ENCODE data around the gene CDH8.

CDH8 gene

DNA sequence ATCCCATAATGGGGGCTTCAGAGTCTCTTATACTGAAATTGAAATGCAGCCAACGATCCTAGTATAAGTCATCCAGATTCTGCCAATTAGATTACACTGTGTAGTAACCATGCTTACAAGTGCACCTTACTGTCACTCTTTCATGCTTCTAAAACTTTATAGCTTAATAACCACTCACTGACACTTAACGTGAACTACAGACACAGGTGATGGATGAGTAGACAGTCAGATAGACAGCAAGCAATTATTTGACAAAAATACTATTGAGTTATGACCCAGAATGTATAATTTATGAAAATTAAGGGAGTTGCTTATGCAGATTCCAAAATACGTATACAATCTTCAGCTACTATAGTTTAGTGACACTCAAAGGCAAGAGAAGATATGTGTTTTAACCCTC, 6.3 kb downstream of the CDH8 start:
- DNase-seq, result no peak

DNA sequence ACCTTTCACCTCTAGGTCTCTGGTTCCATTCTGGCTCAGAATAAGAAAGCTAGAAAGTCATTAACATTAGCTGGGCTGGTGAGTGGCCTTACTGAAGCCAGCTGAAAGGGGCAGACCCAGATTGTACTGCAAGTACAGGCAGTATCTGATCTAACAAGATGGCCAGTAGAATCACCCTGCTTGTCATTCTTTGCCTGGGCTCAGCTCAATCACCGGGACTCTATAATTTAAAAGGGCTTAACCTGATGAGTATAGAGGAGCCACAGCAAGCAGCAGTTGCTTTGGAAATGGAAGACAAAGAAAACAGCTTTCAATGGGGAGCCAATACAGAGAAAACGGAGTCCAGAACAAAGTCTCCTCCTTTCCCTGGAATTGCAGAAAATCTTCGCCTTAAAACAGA, 13.6 kb downstream of the CDH8 start:
- no peak for DNase-seq

DNA sequence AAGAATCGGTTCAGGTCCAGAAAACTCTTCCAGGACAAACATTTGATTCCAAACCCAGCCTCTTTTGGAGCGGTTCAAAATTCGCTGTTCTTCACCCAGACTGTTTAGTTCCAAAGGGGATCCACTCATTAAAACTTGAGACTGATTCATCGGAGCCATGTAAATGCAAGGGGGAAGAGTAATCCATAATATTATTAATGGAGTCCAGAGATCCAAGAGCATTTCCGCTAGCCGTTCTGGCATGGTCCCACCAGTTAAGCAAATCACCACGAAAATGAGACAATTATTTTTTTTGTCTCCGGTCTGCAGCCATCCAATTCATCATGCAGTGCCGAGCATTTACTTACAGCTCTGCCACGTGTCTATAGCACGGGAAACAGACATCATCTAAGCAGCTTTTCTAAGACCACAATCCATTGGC, 15.1 kb downstream of the CDH8 start:
- DNase-seq, result no peak

DNA sequence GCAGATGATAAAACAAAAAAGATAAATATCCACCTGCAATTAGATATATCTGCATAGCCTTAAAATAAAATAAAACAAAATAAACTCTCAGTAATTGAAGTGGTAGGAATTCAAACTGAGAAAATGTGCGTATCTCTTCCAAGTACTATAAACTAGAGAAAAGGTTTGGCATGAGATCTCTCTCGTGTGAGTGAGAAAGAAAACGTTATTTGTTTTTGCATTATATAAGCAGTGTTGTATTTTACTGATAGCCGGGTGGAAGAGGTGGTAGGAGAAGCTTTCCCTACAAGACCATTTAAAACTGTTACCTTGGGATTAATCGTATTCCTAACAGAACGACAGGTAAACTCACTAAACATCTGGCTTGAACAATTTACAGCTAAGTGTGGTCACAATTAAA, 15.6 kb downstream of the CDH8 start:
- no peak for DNase-seq

DNA sequence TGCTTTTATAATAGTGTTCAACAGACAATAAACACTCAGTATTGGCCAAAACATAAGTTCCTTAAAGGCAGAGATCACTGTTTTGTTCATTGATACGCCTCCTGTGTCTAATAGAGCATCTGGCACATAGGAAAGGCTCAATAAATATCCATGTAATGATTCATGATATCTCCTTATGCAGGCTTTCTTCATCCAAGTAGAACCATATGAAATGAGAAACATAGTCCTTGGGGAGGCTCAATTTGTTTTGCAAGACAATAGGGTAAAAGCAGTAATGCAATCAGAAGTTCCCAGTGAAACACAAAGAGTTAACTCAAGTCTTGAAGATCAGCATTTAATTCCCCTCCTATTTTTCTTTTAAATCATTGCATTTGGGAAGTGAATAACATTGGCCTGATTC, 16.4 kb downstream of the CDH8 start:
- no peak for DNase-seq

DNA sequence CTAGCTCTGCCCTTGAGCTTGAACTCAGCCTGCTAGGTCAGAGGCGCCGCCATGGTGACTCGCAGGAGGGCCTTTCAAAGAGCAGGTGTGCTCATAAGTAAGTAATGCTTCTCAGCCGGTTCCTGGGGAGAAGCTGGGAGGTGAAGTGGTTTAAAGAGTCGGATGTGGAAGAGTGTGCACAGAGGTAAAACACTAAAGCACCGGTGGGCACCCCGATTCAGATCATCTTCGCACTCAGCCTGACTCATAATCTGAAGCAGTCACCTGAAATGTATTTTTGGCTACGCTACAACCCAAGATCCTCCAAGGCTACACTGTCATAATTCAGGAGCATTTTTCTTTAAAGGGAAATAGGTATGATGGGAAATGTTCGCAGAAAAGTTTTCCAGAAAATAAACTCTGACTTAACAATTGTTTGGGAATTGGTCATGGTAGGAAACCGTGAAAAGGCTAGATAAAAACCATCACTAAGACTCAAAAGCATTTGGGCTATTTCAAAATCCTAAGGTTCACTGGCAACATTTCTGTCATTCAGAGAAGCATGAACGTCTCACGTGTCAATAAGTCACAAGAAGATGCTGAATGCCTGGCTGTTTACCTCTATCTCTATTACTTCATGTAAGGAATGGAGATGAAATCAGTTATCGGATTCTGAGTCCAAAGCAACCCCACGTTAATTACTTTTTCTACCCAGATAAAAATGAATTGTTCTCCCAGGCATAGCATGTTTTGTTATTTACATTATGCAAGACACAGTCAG, 17.8 kb downstream of the CDH8 start:
- no peak for DNase-seq

DNA sequence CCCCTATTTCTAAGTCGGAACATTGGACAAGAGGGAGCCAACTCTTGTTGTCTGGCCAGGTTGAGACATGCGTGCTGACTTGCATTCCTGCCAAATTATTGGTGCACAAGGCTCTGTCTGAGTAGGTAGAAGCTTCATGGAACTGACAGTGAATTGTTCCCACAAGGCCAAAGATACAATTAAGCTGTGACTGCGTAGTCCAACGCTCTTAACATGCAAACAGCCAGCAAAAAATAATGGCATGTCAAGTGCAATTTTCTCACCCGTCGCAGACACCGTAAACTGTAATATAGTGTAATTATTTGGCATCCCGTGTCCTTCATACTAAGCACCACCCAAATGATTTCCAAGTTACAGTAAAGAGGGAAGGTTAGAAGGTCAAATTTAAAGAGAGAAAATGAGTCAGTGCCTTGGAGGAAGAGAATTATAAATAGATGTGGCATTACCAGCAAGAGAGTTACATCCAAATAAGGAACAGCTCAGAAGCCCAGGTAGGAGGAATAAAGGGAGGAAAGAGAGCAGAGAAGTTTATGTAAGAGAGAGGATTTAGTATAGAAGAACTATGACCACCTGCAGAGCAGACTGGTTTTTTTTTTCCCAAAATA, 21.8 kb downstream of the CDH8 start:
- no peak for DNase-seq

DNA sequence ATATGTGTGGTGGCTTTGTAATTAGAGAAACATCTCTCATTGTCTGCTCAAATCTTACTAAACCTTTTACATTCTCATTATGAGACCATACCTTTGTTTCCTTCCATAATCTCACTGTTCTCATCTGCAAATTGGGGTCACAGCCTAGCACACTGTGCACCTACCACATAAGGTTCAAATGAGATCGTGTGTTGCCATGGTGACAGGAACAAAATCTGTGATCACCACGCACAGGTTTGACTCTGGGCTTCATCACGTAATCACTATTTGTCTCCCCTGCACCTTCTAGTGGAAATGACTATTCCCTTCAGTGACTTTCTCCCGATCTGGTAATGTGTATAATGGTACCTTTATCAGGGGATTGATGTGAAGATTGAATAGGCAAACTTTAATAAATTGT, 26.1 kb downstream of the CDH8 start:
- no peak for DNase-seq

DNA sequence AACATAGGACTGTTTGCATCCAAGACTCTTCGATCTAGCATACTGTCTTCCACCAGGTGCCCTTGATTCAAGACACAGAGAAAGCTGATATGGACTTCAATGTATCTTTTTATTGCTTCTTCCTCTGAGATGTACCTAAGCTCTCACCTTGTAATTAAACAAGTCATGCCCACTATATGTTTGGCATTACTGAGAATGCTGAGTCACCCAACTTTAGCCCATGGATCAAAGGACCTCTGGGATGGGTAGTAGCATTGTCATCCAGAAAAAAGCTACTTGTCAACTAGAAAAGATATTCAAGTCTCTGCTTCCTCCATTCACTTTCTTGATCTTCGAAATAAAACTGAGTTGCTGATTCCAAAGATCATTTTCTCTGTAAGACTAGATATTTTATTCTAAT, 37.8 kb downstream of the CDH8 start:
- DNase-seq, result no peak

DNA sequence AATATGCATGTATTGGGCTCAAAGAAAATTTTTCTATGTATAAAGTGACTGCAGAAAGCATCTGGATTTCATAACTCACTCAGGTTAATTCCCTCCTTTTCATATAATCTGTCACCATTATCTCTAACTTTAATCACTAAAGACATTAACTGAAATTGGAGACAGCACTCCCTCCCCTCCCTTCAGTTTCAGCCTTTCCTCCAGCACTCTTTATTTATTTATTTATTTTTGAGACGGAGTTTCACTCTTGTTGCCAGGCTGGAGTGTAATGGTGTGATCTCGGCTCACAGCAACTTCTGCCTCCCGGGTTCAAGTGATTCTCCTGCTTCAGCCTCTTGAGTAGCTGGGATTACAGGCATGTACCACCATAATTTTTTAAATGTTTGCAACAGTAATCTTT, 43.1 kb downstream of the CDH8 start:
- DNase-seq, result no peak

DNA sequence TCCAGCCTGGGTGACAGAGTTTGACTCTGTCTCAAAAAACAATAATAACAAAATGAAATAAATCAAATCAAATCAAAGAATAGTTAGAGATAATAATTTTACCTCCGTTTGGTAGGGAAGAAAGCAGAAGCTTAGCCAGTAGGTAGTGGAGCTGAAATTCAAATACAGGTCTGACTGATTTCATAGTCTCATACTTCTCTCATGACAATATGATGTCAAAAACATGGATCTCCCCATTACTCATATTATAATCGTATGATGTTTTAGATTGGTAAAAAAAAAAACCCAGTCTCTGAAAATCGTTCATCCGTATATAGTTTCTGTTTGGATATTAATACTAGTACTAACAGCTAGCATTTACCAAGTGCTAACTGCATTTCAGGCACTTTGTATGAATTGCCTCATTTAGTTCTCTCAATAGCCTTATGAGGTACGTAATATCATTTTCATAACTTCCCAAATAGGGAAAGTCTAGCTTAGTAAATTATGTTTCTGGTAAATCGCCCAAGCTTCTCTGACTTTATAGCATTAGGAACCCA, 48.7 kb downstream of the CDH8 start:
- DNase-seq, result no peak

DNA sequence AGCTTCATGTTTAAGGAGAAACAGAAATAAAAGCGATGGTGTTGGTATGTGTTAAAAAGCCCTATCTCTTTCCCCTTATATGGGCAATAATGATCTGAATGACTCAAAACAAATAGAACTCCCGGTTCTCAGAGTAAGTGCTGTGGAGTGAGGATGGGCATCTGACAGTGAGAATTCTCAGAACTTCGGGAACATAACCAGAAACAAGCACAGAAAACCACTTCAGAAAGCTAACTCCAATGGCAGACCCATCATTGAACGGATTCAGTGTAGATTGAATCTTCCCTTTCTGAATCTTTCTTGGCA, 67.2 kb downstream of the CDH8 start:
- no peak for DNase-seq

DNA sequence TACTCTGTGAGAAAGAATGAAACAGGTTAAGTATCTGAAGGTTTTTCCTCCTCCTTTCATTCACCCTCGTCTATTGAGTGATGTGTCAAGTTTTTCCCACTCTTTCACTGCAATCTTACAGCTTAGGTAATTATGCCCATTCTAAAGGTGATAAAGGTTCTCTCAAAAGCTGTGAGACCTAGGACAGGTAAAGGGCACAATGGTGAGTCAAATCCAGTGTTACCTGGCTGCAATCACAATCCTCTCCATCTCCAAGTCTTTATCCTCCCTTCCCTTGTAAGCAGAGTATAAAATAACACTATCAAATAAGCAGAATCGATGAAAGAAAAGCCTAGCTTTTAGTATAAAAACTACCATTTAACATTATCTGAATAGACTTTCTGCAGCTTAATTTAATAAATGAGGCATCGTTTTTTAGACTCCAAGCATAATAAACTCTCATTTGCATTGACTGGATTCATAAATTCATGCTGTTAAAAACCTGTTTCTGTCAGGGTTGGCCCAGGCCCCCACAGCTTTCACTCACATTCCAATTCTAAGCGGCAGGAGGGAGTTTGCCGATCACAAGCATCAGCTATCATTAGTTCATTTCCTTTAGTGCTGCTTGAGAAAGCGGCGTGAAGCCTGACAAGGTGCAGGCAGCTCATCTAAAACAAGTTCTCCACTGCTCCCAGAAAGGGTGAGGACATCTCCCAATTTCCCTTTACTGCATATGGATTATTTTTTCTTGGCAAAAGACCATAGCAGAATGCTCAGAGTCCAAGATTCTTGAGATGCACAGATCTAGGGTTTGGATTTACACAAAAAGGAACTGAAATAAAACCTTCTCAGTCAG, 67.8 kb downstream of the CDH8 start:
- DNase-seq, result no peak

DNA sequence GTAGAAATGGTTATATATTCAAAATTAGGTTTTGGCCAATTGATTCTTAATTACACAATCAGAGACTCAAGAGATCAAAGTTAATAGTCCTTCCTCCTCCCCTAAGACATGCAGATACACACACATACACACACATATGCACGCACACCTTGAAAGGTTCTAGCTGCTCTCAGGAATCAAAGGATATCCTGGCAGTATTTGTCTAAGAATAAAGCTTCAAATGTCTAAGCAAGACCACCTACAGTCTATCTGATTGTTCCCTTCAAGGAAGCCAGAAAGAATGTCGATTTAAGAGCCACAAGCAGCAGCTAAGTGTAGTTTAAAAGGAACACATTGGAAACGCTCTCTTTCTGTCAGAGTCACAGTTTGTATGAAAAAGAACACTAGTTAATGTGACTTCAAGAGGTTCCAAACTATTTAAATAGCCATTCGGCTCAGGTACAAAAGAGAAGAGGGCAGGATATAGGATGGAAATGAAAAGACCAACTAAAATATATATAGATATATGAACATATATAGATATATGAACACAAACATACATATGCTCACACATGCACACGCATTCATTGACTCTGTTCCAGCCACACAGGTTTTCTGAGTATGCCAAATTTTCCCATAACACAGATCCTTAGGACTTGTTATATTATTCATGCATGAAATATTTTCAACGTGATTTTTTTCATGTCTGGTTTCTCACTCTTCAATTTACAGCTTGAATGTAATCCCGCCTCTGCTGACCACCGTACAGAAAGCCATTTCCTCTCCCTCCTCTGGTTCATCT, 79.0 kb downstream of the CDH8 start:
- no peak for DNase-seq

DNA sequence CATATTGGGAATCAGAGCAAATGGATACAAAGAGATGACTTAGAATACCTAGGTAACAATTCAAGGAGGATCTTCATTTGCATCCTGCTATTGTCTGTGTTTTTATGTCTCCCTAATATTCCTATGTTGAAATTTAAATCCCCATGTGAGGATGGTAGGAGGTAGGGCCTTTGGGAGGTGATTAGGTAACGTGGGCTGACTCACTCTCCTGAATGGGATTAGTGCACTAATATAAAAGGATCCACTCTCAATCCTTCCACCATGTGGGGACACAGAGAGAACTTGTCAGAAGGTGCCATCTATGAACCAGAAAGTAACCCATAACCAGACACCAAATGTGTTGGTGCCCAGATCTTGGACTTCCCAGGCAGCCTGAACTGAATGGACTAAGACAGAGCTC, 83.4 kb downstream of the CDH8 start:
- DNase-seq, result no peak

DNA sequence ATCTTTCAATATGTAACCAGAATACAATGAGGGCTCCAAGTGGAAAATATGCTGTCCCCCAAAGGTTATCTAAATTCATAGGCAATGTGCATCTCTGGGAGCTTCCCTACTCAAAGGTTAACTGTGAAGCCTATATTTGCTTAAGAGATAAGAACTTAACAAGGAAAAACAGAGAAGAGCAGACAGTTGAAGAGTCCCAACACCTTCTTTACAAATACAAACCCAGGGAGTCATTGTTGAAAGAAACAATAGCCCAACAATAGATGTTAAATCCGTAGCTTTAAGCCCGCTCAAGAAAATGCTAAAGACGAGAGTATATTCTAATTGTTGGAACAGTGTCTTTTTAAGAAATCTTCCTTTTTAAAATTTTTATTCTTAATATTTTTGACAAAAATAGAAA, 87.8 kb downstream of the CDH8 start:
- no peak for DNase-seq

DNA sequence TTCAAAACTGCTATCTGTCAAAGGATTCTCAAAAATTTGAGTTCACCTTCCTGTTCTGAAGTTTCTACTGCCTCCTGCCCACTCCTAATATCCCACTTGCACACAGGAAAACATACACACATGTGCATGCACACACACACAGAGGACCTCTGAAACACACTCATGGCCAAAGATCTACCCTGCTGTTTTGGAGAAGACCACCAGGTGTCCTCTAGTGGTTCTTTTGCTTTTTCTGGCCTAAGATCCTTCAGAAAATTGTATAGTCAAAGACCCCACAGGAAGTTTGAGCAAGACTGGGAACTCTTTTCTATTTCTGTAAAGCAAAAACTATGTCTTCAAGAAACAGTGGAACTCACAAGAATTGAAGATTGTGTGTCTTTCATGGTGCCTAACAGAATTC, 90.2 kb downstream of the CDH8 start:
- DNase-seq, result no peak

DNA sequence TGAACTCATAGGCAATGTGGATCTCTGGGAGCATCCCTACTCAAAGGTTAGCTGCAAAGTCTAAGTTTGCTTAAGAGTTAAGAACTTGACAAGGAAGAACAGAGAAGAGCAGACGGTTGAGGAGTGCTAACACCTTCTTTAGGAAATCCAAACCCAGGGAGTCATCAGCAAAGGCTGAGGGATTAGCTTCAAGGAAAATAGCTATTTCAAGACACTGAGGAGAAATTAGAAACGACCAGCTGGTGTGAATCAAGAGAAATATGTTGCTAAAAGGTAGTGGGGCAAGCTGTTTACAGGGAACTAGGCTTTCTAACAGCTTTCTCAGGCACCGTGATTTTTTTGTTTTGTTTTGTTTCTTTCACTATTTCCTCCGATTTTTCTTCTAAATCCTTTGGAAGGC, 90.7 kb downstream of the CDH8 start:
- no peak for DNase-seq

DNA sequence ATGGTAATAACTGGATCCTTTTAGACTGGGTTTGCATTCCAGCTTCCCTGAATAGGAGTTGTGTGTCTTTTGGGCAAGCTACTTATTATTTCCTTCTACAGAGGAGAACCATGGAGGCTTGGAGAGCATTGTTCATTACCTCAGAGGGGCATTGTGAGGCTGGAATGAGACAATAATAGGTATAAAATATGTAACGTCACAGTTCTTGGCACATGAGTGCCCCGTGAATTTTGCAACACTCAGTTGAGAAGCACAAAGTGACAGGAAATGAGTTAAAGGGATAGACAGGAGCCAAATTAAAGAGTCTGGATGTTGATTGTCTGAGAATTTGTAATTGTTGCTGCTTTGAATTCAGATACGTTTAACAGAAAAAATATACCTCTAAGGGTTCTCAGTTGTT, 92.2 kb downstream of the CDH8 start:
- DNase-seq, result no peak

DNA sequence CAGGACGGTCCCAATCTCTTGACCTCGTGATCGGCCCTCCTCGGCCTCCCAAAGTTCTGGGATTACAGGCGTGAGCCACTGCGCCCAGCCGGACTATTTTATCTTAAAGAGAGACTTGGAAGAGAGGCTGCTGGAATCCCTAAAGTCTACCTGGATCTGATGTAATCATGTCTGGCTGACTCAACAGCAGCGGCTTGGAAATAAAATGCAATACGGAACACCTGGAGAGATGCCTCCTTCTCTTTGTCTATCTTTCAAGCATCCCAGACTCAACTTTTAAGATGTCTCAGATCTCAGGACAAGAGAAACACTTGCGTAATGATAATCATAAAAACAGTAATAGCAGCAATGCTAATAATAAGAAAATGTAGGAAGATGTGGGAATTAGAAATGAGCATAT, 95.6 kb downstream of the CDH8 start:
- no peak for DNase-seq

DNA sequence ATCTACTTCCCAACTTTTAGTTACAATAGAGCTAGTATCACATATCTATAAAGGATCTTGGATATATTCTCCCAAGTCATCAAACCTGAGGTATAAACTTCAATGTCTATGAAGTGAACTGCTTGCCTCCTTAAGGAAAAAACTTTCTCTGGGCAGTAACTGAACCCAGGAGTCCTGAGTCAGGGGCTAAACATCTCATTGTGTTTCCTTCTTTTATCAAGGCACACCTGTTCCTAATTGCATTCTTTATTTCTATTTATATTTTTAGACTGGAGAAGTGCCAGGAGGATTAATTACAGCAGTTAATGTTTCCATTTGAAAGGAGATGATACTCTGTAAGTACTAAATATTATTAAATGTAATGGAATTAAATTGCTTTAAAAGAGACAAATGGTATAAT, 98.6 kb downstream of the CDH8 start:
- no peak for DNase-seq

DNA sequence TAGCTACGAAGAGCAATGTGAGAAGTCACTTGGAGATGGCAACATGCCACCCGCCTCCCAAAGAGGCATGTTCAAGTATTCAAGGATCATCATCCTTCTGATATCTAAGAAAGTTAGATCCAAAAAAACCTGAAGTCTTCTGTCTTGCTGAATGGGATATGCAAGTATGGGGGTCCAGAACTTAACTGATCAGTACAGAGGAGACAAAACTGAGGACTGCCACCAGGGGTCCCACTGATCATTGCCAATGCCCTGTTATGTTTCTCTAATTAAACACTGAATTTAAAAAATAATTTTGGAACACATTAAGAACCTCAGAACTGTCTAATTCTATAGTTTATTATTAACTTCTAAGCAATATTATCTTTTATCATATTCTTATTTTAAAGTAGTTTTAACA, 99.7 kb downstream of the CDH8 start:
- no peak for DNase-seq

DNA sequence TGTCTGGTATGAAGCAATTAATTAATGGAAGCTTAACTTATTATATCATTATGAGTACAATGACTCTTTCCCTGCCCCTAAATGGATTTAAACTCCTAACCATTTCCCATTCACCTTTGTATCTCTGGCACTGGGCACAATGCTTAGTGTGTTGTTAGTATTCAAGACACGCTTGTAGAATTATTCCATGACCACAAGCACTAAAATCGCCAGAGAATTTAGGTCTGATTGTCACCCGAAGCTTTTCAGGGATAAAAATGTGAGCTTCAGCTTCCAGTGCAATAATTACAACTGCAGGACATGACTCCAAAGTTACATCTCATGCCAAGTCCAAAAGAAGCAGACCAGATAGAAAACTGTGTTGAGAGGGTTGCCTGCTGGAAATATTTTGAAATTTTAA, 101.6 kb downstream of the CDH8 start:
- no peak for DNase-seq
